Right lobe of liver (tissue), 5 donors: ENCODE measurements around the gene RAB5IF. TPM values are rescaled to one million over a fixed set of nuclear protein-coding genes. Genes with fewer than 3 reads are reported as not detected.

Source experiments
- small RNA-seq, 2 experiments: library from RNA; depleted of rRNA; stranded (forward); fragments of <200 nt; gene quantifications; one replicate each; pipeline ENCODE3, GENCODE V24; 2016
- total RNA-seq, 6 experiments: library from RNA; depleted of rRNA in 2 of 6; stranded (reverse); fragments of >200 nt in 2 of 6; fragmentation: NEBNext Ultra II Directional in 3 of 6; extraction: Animal tissue kit (Norgen Biotek cat#: 25700) in 3 of 6; gene quantifications; one replicate each; pipeline versions ENCODE4 v1.1.0 to v1.2.4, GENCODE V29; 2016 to 2023
- donor health status: DM: no; HTN: no; CAD: no.
- donor health status: DM: no; HTN: no; CAD: no.
- donor health status: DM: no; HTN: yes; CAD: no.
- donor health status: DM: no; HTN: yes; CAD: no.

RAB5IF gene
- total RNA-seq, 6 experiments from 2014 or later, result 78.1 to 232 (median 125) TPM

Small RNA genes lying within 50 kb of the gene (small RNA-seq; reads per million reads assigned to genes)
- gene RF00017, result 0 reads per million in 2 experiments

Other genes starting within 250 kb of the RAB5IF start
- gene MYL9, start 64.3 kb upstream of the RAB5IF start, total RNA-seq, result 10 to 100 TPM in 4 of 6 experiments, 1 to 10 TPM in 2; 7.7 to 44.2 (median 18.1) TPM
- gene TGIF2, start 32.2 kb upstream of the RAB5IF start, total RNA-seq, result 1 to 10 TPM; 3.2 to 7.8 (median 5.9) TPM
- gene SLA2, start 40.4 kb downstream of the RAB5IF start, total RNA-seq, result under 1 TPM; 0.18 to 0.50 (median 0.32) TPM
- 1 to 10 TPM; 5.2 to 8.0 (median 7.0) TPM for gene NDRG3, start 140.3 kb downstream of the RAB5IF start, total RNA-seq
- gene DSN1, start 168.0 kb downstream of the RAB5IF start, total RNA-seq, result 1 to 10 TPM; 2.7 to 9.8 (median 4.7) TPM